NCI-H1417 treated with DMSO at 0.1 percent for 48 hours (cell line): ENCODE measurements around the gene AUP1.
"Not testable (repeated sequence)": the region's sequence is repeated elsewhere in the genome, so short reads cannot be mapped to it uniquely, and the experiment has no call there.

Experiments used
- DNase-seq: peaks from one replicate; lab custom pipeline; 2025; lab: John Stamatoyannopoulos, UW

Gene AUP1

GRCh38 chr2:74498500-74499266 lies 30.8 kb downstream of the AUP1 start:
- no peak for DNase-seq

- DNase-seq, result no peak
Measured at GRCh38 chr2:74497777-74498499, 31.6 kb downstream of the AUP1 start.

GRCh38 chr2:74496997-74497776 lies 32.3 kb downstream of the AUP1 start:
- no peak for DNase-seq

GRCh38 chr2:74495440-74495839 lies 34.1 kb downstream of the AUP1 start:
- no peak for DNase-seq

- no peak for DNase-seq
Measured at GRCh38 chr2:74493546-74493945, 36.0 kb downstream of the AUP1 start.

GRCh38 chr2:74491648-74492544 lies 37.6 kb downstream of the AUP1 start:
- DNase-seq, result no peak

GRCh38 chr2:74489906-74490305 lies 39.6 kb downstream of the AUP1 start:
- DNase-seq, result no peak

- no peak for DNase-seq
Measured at GRCh38 chr2:74488643-74489481, 40.6 kb downstream of the AUP1 start.

- no peak for DNase-seq
Measured at GRCh38 chr2:74486141-74486540, 43.4 kb downstream of the AUP1 start.

GRCh38 chr2:74483675-74484164 lies 45.8 kb downstream of the AUP1 start:
- not testable (repeated sequence) for DNase-seq

GRCh38 chr2:74482801-74483674 lies 46.5 kb downstream of the AUP1 start, which contains the start of the genes CCDC142 and TTC31:
TSS of gene CCDC142 (minus strand) at chr2:74482998. CDS start at chr2:74482837, 161 bp downstream.
TSS of gene TTC31 (plus strand) at chr2:74483081. CDS start at chr2:74483096, 15 bp downstream.
- DNase-seq, result peak; percentile 90

GRCh38 chr2:74481961-74482800 lies 47.3 kb downstream of the AUP1 start:
- DNase-seq, result no peak

GRCh38 chr2:74481431-74481830 lies 48.1 kb downstream of the AUP1 start:
- DNase-seq, result no peak
